SHP77 (cell line): Measurements from ENCODE around the gene PPP4R1.
"Not testable (repeated sequence)": the region's sequence is repeated elsewhere in the genome, so short reads cannot be mapped to it uniquely, and the experiment has no call there.

Experiments
- DNase-seq, 2 experiments: peaks; one replicate each; lab custom pipeline; 2025; lab: John Stamatoyannopoulos, UW

Gene PPP4R1

DNA sequence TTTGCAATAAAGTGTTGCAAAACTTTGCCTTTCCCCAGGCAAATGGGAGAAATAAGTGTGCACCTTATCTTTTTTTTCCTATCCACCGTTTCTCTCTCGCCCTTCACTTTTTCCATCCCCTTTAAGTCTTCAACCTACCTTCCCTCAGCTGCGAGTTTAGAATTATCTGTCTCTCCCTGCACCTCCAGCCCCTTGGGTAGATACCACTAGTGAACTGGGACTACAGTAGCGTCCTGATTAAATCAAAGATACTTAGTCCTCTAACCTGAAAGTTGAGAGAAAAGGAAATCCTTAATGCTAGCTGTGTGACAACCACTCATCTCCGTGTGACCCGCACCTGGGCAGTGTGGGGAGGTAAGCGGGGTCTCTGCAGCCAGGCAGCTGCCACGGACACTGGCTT is 16.1 kb upstream of the PPP4R1 start:
- no peak for DNase-seq

DNA sequence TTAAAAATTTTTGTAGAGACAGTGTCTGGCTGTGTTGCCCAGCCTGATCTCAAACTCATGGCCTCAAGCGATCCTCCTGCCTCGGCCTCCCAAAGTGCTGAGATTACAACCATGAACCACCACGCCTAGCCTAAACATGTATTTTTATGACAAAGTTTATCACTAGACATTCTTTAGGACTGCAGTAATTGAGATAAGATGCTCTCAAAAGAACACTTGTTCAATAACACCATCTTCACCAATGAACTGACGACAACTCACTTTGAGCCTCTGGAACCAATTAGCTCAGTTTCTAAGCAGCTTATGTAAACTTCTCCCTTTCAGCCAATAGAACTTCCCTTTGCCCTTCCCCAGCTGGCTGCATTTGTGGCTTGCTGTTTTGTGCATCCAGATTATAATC is 15.3 kb upstream of the PPP4R1 start:
- no peak for DNase-seq

DNA sequence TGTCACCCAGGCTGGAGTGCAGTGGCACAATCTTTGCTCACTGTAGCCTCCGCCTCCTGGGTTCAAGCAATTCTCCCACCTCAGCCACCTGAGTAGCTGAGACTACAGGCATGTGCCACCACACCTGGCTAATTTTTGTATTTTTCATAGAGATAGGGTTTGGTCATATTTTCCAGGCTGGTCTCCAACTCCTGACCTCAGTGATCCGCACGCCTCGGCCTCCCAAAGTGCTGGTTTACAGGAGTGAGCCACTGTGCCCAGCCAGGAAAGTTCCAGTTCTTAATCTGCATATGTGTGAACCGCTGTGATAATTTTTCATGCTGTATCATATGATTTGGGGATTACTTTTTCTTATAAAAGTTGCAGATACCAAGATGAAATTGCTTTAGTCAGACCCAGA is 14.6 kb upstream of the PPP4R1 start:
- DNase-seq = no peak

- DNase-seq = no peak
Observed at GRCh38 chr18:9627642-9628041, 13.3 kb upstream of the PPP4R1 start.

DNA sequence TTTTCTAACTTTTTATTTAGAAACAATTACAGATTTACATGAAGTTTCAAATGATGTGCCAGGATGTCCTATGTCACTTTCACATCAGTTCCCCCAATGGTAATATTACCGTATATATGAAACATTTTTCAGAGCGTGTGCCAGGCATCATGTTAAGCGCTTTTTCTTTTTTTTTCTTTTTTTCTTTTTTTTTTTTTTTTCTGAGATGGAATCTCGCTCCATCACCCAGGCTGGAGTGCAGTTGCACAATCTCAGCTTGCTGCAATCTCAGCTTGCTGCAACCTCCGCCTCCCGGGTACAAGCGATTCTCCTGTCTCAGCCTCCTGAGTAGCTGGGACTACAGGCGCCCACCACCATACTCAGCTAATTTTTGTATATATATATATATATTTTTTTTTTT is 5.6 kb upstream of the PPP4R1 start:
- DNase-seq = no peak

GRCh38 chr18:9619545-9619944 is 5.2 kb upstream of the PPP4R1 start:
- no peak for DNase-seq

GRCh38 chr18:9619056-9619455 is 4.7 kb upstream of the PPP4R1 start:
- no peak for DNase-seq

DNA sequence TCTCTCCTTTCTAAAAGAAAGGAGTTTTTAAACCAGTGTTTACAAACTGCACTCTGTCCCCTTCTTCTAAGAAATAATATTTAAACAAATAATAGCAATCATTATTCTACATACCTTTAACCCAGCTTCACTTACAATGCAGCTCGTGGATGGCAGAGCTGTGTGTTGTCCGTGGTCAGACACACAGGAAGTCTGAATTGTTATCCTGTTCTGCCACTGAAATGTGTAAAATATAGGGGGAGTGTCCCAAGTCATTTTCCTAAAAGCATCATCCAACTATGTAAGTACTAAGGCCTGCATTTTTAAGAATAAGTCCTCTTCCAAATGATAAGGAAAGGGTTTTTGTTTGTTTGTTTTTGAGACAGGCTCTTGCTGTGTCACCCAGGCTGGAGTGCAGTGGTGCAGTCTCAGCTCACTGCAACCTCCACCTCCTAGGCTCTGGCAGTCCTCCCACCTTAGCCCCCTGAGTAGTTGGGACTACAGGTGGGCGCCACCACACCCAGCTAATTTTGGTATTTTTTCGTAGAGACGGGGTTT is 2.7 kb upstream of the PPP4R1 start:
- DNase-seq = no peak

- no peak for DNase-seq
Observed at GRCh38 chr18:9616049-9616448, 1.7 kb upstream of the PPP4R1 start.

DNA sequence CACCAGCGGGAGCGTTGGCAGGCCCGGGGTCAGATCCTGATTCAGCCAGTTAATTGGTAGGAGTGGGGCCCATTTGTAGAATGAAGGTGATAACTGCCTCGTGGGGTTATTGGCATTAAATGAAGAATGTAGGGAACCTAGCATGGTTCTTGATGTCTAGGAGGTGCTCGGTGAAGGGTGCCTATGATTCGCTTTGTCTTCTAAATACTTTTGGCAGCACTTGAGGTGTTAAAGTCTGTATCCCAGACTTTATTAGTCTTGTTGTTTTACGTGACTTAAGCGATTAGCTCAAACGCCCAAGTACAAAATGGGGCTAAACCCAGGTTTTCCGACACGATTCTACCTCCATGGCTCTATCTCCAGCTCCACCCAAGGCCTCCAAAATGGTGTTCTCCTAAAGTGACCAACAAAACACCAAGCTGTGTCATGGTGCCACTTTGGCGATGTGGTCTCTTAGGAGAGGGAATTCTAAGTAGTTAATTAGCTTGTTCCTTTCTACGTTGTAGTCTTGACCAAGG is 980 bp upstream of the PPP4R1 start:
- DNase-seq = no peak

GRCh38 chr18:9613550-9614400 is 584 bp downstream of the PPP4R1 start:
- peak; percentile 8 to 26 for DNase-seq

GRCh38 chr18:9612977-9613376 is 1.4 kb downstream of the PPP4R1 start:
- no peak for DNase-seq

DNA sequence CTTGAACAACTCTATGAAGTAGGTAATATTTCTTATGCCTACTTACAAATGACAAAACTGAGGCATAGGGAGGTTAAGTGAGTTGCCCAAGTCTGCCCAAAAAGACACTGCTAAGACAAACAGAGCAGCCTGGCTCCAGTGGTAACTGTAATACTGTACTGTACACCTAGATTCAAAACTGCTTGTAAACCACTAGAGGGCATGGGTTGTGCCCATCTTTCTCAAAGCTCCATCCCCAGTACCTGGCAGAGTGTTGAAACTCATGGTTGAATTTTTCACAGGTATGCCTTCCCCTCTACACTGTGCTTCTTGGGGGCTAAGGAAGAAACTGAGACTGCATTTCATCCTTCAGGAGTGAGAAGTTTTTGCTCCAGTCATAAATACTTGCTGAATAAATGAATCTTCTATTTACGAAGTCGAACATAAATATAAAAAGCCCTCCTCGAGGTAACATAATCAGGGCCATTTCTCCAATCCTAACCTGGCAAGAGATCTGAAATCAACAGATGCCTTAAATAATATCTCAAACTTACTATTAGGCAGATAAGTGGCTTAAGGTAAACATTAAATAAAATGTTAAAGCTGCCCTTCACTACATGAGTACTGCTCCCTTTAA is 2.0 kb downstream of the PPP4R1 start:
- DNase-seq = peak; percentile 47 to 67

DNA sequence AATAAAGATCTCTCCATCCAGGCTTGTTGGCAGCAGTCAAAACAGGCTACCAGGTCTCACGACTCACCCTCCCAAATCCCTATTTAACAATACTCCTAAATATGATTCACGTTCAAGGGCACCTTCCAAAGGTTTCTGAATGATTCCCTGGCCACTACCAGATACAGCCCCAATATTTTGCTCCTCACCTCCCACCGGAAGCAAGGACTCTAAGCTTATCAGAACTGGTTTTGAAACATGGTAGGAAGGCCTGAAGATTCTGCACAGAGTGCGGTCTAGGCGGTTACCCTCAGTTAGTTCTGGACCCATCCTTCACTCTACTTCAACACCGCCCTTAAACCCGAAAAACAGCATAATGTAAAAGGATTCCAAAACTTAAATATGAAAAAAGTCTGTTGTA is 5.2 kb downstream of the PPP4R1 start:
- DNase-seq = no peak

- DNase-seq = no peak
Observed at GRCh38 chr18:9608728-9609127, 5.6 kb downstream of the PPP4R1 start.

GRCh38 chr18:9608298-9608697 is 6.1 kb downstream of the PPP4R1 start:
- no peak for DNase-seq

- not testable (repeated sequence) for DNase-seq
Observed at GRCh38 chr18:9607111-9607510, 7.2 kb downstream of the PPP4R1 start.

- DNase-seq = no peak
Observed at GRCh38 chr18:9606039-9606438, 8.3 kb downstream of the PPP4R1 start.

DNA sequence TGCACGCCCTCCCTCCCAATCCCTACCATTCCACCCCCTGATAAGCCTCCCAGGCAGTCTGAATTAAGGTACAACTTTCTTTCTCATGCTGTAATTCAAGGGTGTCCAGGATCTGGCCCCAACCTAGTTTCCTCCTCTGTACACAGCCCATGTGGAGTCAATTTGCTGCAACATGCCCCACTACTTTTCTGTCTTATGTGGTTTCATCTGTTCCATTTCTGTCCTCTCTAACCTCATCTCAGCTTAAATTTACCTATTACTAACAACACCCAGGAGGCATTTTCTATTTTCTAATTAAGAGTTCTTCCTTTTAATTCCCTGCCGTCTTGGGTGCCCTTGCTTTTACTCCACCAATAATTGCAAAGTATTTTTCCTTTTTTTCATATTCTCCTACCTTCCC is 10.0 kb downstream of the PPP4R1 start:
- DNase-seq = no peak

DNA sequence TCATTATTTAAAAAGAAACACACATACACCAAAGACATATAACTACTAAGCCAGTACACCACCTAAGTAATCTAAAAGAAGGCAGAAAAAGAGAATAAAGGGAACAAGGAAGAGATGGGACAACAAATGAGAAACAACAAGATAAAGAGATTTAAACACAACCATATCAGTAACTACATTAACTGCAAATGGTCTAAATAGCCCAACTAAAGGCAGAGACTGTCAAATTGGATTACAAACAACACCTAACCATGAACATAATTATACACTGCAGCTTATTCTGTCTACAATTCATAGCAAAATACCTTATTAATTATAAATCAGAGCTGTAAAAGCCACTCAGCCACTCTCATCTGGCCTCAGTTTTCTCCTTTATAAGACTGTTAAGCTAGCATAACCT is 15.0 kb downstream of the PPP4R1 start:
- no peak for DNase-seq

- DNase-seq = no peak
Observed at GRCh38 chr18:9597609-9598008, 16.8 kb downstream of the PPP4R1 start.

GRCh38 chr18:9596843-9597526 is 17.4 kb downstream of the PPP4R1 start:
- DNase-seq = no peak

DNA sequence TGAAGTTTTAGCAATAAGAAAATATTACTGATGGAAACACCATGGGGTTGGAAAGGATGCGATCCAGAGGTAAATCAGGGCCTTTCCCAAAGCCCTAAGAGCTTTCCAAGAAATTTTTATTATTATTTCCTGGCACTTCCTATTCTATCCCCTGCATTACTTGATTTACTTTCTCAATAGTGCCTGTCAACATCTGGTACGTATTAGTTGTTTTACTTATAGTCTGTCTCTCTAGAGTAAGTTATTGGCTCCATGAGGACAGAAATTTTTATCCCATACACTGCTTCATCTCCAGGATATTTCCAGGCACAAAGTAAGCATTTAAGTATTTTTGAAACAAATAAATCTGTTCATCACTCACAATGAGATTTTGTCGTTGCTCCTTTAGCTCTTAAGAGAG is 18.1 kb downstream of the PPP4R1 start:
- no peak for DNase-seq
